Breast epithelium (tissue), 3 donors: ENCODE measurements around the gene INIP.

Experiments
- CTCF ChIP-seq, 3 donors: fragments of 450-650 bp; IDR thresholded peaks; one replicate each; pipeline ENCODE4 v1.5.1; 2016 to 2017; ENCODE audit warnings: antibody characterized with exemption in 3 of 3, mild to moderate bottlenecking in 3 of 3, moderate library complexity in 3 of 3
- POLR2A ChIP-seq: fragments of 450-650 bp; IDR thresholded peaks from one replicate; pipeline ENCODE4 v1.6.1; 2016; ENCODE audit warnings: antibody characterized with exemption, mild to moderate bottlenecking, moderate library complexity

- no peak for TF ChIP-seq POLR2A
- TF ChIP-seq CTCF (IDR thresholded peaks at IDR 0.05): no peak
Observed at GRCh38 chr9:112734892-112735291, 17.0 kb upstream of the INIP start.
